Endothelial cell of umbilical vein (primary cell): ENCODE measurements around the gene OR52E5. TPM values are rescaled to one million over a fixed set of nuclear protein-coding genes. Genes with fewer than 3 reads are reported as not detected.

Experiments used
- BruUV-seq: library from RNA; stranded (reverse); fragments of 400-500 nt; replicated peaks from 2 replicates; lab custom pipeline; 2021; lab: Mats Ljungman, UMichigan
- CTCF ChIA-PET: fragments of 300-600, 350-600 bp; sonication (Branson Sonifier 250); formaldehyde crosslinking; loops from one replicate; lab custom pipeline; 2021; ENCODE audit warnings: antibody characterized with exemption, inconsistent platforms; lab: Charles Lee
- POLR2A ChIA-PET: fragments of 300-600, 350-600 bp; sonication (Branson Sonifier 250); formaldehyde crosslinking; loops from one replicate; lab custom pipeline; 2021; ENCODE audit warnings: antibody characterized with exemption, inconsistent platforms; lab: Charles Lee
- DNase-seq: peaks from one replicate; pipeline ENCODE4 v3.0.0-alpha.2; 2011; ENCODE audit warnings: low read depth, low spot score
- FAIRE-seq: peaks from 2 replicates; lab custom pipeline; 2011; peaks lifted over from hg19 to GRCh38; lab: Jason Lieb, UNC
- H2AFZ ChIP-seq: 2 replicates; pipeline ENCODE4 v1.6.0; 2012; ENCODE audit warnings: low read depth, low read length, control low read depth, inconsistent platforms
- H3K27ac ChIP-seq: 2 replicates; pipeline ENCODE4 v1.5.1; 2011; ENCODE audit warnings: low read depth, mild to moderate bottlenecking, control low read depth, low read length, moderate library complexity; ENCODE audit not compliant: insufficient read depth
- H3K27me3 ChIP-seq, 2 experiments: 2 replicates each; pipeline versions ENCODE4 v1.6.0 to v1.6.1; 2011; ENCODE audit warnings: low read length in 2 of 2, mixed read lengths in 1 of 2; ENCODE audit not compliant: control insufficient read depth in 2 of 2, insufficient read depth in 2 of 2
- H3K36me3 ChIP-seq, 2 experiments: 2 replicates in 1 of 2; 3 replicates in 1 of 2; pipeline ENCODE4 v1.5.1; 2011; ENCODE audit warnings: low read length in 2 of 2, mild to moderate bottlenecking in 1 of 2, moderate library complexity in 1 of 2; ENCODE audit not compliant: control insufficient read depth in 2 of 2, insufficient read depth in 2 of 2; ENCODE audit errors: extremely low read depth in 1 of 2
- H3K4me1 ChIP-seq: 3 replicates; pipeline ENCODE4 v1.5.1; 2011; ENCODE audit warnings: mild to moderate bottlenecking, low read length; ENCODE audit not compliant: control insufficient read depth, insufficient read depth; ENCODE audit errors: extremely low read depth
- H3K4me2 ChIP-seq: 2 replicates; pipeline ENCODE4 v1.6.1; 2011; ENCODE audit warnings: low read length, control low read depth, mixed read lengths; ENCODE audit not compliant: insufficient read depth
- H3K4me3 ChIP-seq, 3 experiments: fragments of 200-600 bp in 1 of 3; sonication (generic), shearing (Covaris generic) in 1 of 3; replicated peaks in 1 of 3; 2 replicates each; pipeline ENCODE4 v1.5.1; 2011 to 2016; ENCODE audit warnings: control low read depth in 3 of 3, low read length in 3 of 3, mild to moderate bottlenecking in 2 of 3, inconsistent platforms in 1 of 3, low read depth in 1 of 3, moderate library complexity in 1 of 3; ENCODE audit not compliant: insufficient read depth in 1 of 3
- H3K79me2 ChIP-seq: 2 replicates; pipeline ENCODE4 v1.6.0; 2012; ENCODE audit warnings: low read length, inconsistent platforms; ENCODE audit not compliant: control insufficient read depth, insufficient read depth
- H3K9ac ChIP-seq: replicated peaks from 2 replicates; pipeline ENCODE3; 2011; ENCODE audit warnings: low read length, control low read depth; ENCODE audit not compliant: insufficient read depth; ENCODE audit errors: extremely low read depth
- H3K9me1 ChIP-seq: replicated peaks from 3 replicates; pipeline ENCODE4 v1.6.0; 2011; ENCODE audit warnings: mild to moderate bottlenecking, low read length; ENCODE audit not compliant: control insufficient read depth, insufficient read depth; ENCODE audit errors: extremely low read depth
- H3K9me3 ChIP-seq: replicated peaks from 2 replicates; pipeline ENCODE4 v1.5.1; 2012; ENCODE audit warnings: low read length, inconsistent platforms; ENCODE audit not compliant: control insufficient read depth, insufficient read depth
- H4K20me1 ChIP-seq: replicated peaks from 2 replicates; pipeline ENCODE3; 2011; ENCODE audit warnings: mild to moderate bottlenecking, low read length; ENCODE audit not compliant: control insufficient read depth, insufficient read depth; ENCODE audit errors: extremely low read depth
- EZH2 ChIP-seq: IDR thresholded peaks from 2 replicates; pipeline ENCODE4 v1.6.1; 2012; ENCODE audit warnings: borderline replicate concordance, low read depth, mild to moderate bottlenecking, moderate library complexity, low read length, inconsistent platforms; ENCODE audit not compliant: severe bottlenecking
- FOS ChIP-seq: IDR thresholded peaks from 2 replicates; pipeline ENCODE4 v1.6.1; 2011; ENCODE audit warnings: mild to moderate bottlenecking, low read length, moderate library complexity, borderline replicate concordance; ENCODE audit not compliant: insufficient read depth
- GATA2 ChIP-seq: IDR thresholded peaks from 2 replicates; pipeline ENCODE4 v1.7.0; 2011; ENCODE audit warnings: low read depth, mild to moderate bottlenecking, moderate library complexity, mixed read lengths, low read length; ENCODE audit not compliant: insufficient read length, insufficient read depth
- JUN ChIP-seq: IDR thresholded peaks from 2 replicates; pipeline ENCODE4 v1.6.1; 2011; ENCODE audit warnings: borderline replicate concordance, low read depth; ENCODE audit not compliant: insufficient read length, insufficient read depth
- MAX ChIP-seq: IDR thresholded peaks from 2 replicates; pipeline ENCODE4 v1.6.1; 2011; ENCODE audit not compliant: insufficient read depth, insufficient read length
- MYC ChIP-seq: IDR thresholded peaks from one replicate; pipeline ENCODE4 v1.6.1; 2011; ENCODE audit warnings: mild to moderate bottlenecking, low read depth, low read length
- POLR2A ChIP-seq: IDR thresholded peaks from 2 replicates; pipeline ENCODE4 v1.6.1; 2012; ENCODE audit warnings: low read depth, mild to moderate bottlenecking, control low read depth, low read length
- POLR2AphosphoS5 ChIP-seq: IDR thresholded peaks from 2 replicates; pipeline ENCODE4 v1.6.1; 2012; ENCODE audit warnings: low read depth, mild to moderate bottlenecking, control low read depth, low read length, moderate library complexity; ENCODE audit not compliant: insufficient read depth
- dilution Hi-C: fragments of 300-500 bp; cut with MboI; formaldehyde crosslinking; loops from one replicate; pipeline ENCODE4 v1.15.0; 2019; ENCODE audit warnings: low sequenced_read_pairs; ENCODE audit not compliant: extremely low pct_ligation_motif_present
- intact Hi-C: fragments of 100-400 bp; cut with micrococcal nuclease; formaldehyde crosslinking; loops from one replicate; pipeline ENCODE4 v1.10.0; 2022
- polyA plus RNA-seq, 4 experiments: library from polyadenylated mRNA; depleted of rRNA in 3 of 4; stranded (reverse) in 3 of 4; unstranded in 1 of 4; fragments of >200 nt; gene quantifications; 2 replicates each; pipeline versions ENCODE4 v1.2.1 to v1.2.3, GENCODE V29; 2011 to 2012; ENCODE audit warnings: missing spikeins in 1 of 4
- total RNA-seq: library from RNA; stranded (reverse); gene quantifications from 2 replicates; pipeline ENCODE4 v1.2.3, GENCODE V29; 2021
- TF ChIP-seq, protein P1 (sequence below), 2 donors: IDR thresholded peaks; 1 replicate in 1 of 2; 2 replicates in 1 of 2; pipeline ENCODE4 v1.5.1; 2011; ENCODE audit warnings: low read length in 2 of 2, mild to moderate bottlenecking in 2 of 2, moderate library complexity in 2 of 2, control low read depth in 1 of 2, inconsistent platforms in 1 of 2, low read depth in 1 of 2; ENCODE audit not compliant: insufficient read depth in 1 of 2; ENCODE audit errors: extremely low read depth in 1 of 2

Gene OR52E5
- total and polyA plus RNA-seq, 2 donors (not counting 3 experiments of a cell fraction or from before 2014, with no cell fraction given), result not detected

DNA sequence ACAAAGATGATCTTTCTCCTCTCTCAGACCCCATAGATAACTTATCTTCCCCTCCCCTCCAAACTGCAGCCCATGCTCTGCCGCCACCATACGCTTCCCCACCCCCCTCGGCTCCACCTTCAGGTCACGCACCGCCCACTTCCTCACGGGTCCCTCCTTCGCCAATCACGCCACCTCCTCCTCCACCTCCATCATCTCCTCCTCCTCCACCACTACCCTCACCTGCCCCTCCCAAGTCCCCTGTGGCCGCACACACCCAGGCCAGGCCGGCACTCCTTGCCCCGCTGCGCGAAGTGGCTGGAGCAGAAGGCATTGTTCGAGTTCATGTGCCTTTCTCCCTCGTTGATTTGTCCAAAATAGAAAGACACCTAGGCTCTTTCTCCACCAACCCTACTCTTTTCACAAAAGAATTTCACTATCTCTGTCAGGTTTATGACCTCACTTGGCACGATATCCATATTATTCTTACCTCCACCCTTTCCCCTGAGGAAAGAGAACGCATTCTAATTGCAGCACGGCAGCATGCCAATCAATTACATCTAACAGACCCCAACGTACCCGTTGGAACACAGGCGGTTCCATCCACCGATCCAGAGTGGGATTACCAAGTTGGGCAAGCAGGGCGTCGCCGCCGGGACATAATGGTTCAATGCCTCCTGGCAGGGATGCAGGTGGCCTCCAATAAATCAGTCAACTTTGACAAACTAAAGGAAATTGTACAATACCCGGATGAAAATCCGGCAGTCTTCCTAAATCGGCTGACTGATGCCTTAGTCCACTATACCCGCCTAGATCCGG, 36.8 kb downstream of the OR52E5 start:
- no peak overlapping the region for H3K4me3 ChIP-seq
- no peaks in the 10 kb centered on the region for H3K9me3 ChIP-seq
- POLR2A ChIA-PET, result no interaction called here
- no peaks in the 10 kb centered on the region for H3K27me3 ChIP-seq
- no peaks in the 10 kb centered on the region for H3K36me3 ChIP-seq
- no peak overlapping the region for H2AFZ ChIP-seq
- dilution Hi-C loops (no loop called here), intact Hi-C loops (no loop called here)
- H3K27ac ChIP-seq, result no peak overlapping the region
- CTCF ChIA-PET, result no interaction called here
- FAIRE-seq (no peak), DNase-seq (no peak)
- no peak overlapping the region for H3K9ac ChIP-seq
- no peaks in the 10 kb centered on the region for H4K20me1 ChIP-seq
- TF ChIP-seq POLR2A (no peak), POLR2AphosphoS5 (no peak)
- no peaks in the 10 kb centered on the region for H3K9me1 ChIP-seq
- H3K4me2 ChIP-seq, result no peak overlapping the region
- no peaks in the 10 kb centered on the region for H3K79me2 ChIP-seq
- no peaks in the 10 kb centered on the region for H3K4me1 ChIP-seq
- no TSS peak for BruUV-seq

DNA sequence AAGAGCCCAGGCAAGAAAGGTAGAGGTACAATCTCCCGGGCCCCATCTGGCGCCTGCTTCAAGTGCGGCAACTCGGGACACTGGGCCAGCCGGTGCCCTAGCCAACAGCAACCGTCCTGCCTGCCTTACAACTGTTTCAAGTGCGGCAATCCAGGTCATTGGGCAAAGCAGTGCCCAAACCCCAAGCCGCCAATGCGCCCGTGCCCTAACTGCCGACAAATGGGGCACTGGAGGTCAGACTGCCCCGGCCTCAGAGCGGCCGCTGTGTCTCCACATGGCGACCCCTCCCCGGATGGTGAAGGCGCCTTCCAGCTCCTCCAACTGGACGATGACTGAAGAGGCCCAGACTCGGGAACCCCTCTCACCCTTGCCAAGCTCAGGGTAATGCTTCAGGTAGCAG, 37.6 kb downstream of the OR52E5 start:
- DNase-seq (no peak), FAIRE-seq (no peak)
- no peak overlapping the region for H3K9ac ChIP-seq
- dilution Hi-C loops (no loop called here), intact Hi-C loops (no loop called here)
- H2AFZ ChIP-seq, result no peak overlapping the region
- ChIA-PET POLR2A (no interaction called here), CTCF (no interaction called here)
- H3K79me2 ChIP-seq, result no peaks in the 10 kb centered on the region
- no peak overlapping the region for H3K4me2 ChIP-seq
- H3K4me3 ChIP-seq, result no peak overlapping the region
- no peaks in the 10 kb centered on the region for H3K36me3 ChIP-seq
- TF ChIP-seq MYC (no peak), POLR2A (no peak), EZH2 (no peak), GATA2 (no peak), MAX (no peak), FOS (no peak), POLR2AphosphoS5 (no peak), JUN (no peak)
- TF ChIP-seq, protein P1, sequence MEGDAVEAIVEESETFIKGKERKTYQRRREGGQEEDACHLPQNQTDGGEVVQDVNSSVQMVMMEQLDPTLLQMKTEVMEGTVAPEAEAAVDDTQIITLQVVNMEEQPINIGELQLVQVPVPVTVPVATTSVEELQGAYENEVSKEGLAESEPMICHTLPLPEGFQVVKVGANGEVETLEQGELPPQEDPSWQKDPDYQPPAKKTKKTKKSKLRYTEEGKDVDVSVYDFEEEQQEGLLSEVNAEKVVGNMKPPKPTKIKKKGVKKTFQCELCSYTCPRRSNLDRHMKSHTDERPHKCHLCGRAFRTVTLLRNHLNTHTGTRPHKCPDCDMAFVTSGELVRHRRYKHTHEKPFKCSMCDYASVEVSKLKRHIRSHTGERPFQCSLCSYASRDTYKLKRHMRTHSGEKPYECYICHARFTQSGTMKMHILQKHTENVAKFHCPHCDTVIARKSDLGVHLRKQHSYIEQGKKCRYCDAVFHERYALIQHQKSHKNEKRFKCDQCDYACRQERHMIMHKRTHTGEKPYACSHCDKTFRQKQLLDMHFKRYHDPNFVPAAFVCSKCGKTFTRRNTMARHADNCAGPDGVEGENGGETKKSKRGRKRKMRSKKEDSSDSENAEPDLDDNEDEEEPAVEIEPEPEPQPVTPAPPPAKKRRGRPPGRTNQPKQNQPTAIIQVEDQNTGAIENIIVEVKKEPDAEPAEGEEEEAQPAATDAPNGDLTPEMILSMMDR (IDR thresholded peaks at IDR 0.05; ENCODE audit: extremely low read depth in 1 of 2, insufficient read depth in 1 of 2, low read depth in 1 of 2, low read length in 2 of 2), result no peak
- H3K4me1 ChIP-seq, result no peaks in the 10 kb centered on the region
- no peaks in the 10 kb centered on the region for H3K9me3 ChIP-seq
- no peaks in the 10 kb centered on the region for H3K9me1 ChIP-seq
- H4K20me1 ChIP-seq, result no peaks in the 10 kb centered on the region
- H3K27me3 ChIP-seq, result no peaks in the 10 kb centered on the region
- BruUV-seq, result no TSS peak
- H3K27ac ChIP-seq, result no peak overlapping the region
